ENCODE data around the gene THOP1.

GRCh38 chr19:2824129-2824528, 38.8 kb downstream of the THOP1 start:
- TF ChIP-seq CTCF (IDR thresholded peaks at IDR 0.05) (no peak), POLR2A (IDR thresholded peaks at IDR 0.05) (no peak)
